Motor neuron (in vitro differentiated cells): ENCODE results near the gene SEMA3E. TPM values are rescaled to one million over a fixed set of nuclear protein-coding genes. Genes with fewer than 3 reads are reported as not detected.
A peak's percentile ranks its signal among the peaks of the same experiment; 100 is the strongest.
"Not testable (repeated sequence)": the region's sequence is repeated elsewhere in the genome, so short reads cannot be mapped to it uniquely, and the experiment has no call there.

Experiments used
- ATAC-seq, 8 experiments: fragments of 200-7000 bp; cut with Tn5 transposase; replicated peaks in 6 of 8; 2 replicates each; pipeline ENCODE4 v1.8.0; 2021; ENCODE audit warnings: mild to moderate bottlenecking in 8 of 8, moderate library complexity in 8 of 8
- H3K27ac ChIP-seq, 2 donors: fragments of 250-450 bp; sonication (Bioruptor Pico); 2 replicates each; pipeline ENCODE4 v1.9.0; 2021; ENCODE audit warnings: antibody characterized with exemption in 2 of 2, mild to moderate bottlenecking in 2 of 2, moderate library complexity in 1 of 2
- H3K4me1 ChIP-seq, 2 donors: fragments of 250-450 bp; sonication (Bioruptor Pico); replicated peaks in 1 of 2; 2 replicates each; pipeline ENCODE4 v1.6.1; 2021; ENCODE audit warnings: antibody characterized with exemption in 2 of 2, mild to moderate bottlenecking in 2 of 2, moderate library complexity in 1 of 2
- H3K4me3 ChIP-seq, 5 donors: fragments of 250-450 bp; sonication (Bioruptor Pico); 2 replicates each; pipeline ENCODE4 v1.9.0; 2021; ENCODE audit warnings: antibody characterized with exemption in 5 of 5, mild to moderate bottlenecking in 5 of 5, moderate library complexity in 4 of 5
- WGBS, 10 experiments: fragments of 450-650 bp; shearing (Covaris generic); methylation state at CpG; one replicate each; pipeline ENCODE4 v1.0.0; 2022; 5-methylcytosine and 5-hydroxymethylcytosine counted together
- in situ Hi-C, 9 experiments: fragments of 400-800 bp; cut with MboI; loops; one replicate each; pipeline ENCODE4 v1.15.0; 2021; ENCODE audit warnings: low sequenced_read_pairs in 9 of 9, low pct_unique_long_range_greater_than_20kb in 2 of 9; ENCODE audit not compliant: unreplicated experiment in 9 of 9
- total RNA-seq, 8 experiments: library from RNA; unstranded; fragments of 300-600 nt; gene quantifications; 2 replicates each; pipeline versions ENCODE4 v1.2.3 to v1.2.4, GENCODE V29; 2022

The SEMA3E gene
- total RNA-seq, 8 experiments from 2014 or later, result 1.2 to 14.1 (median 7.0) TPM

DNA sequence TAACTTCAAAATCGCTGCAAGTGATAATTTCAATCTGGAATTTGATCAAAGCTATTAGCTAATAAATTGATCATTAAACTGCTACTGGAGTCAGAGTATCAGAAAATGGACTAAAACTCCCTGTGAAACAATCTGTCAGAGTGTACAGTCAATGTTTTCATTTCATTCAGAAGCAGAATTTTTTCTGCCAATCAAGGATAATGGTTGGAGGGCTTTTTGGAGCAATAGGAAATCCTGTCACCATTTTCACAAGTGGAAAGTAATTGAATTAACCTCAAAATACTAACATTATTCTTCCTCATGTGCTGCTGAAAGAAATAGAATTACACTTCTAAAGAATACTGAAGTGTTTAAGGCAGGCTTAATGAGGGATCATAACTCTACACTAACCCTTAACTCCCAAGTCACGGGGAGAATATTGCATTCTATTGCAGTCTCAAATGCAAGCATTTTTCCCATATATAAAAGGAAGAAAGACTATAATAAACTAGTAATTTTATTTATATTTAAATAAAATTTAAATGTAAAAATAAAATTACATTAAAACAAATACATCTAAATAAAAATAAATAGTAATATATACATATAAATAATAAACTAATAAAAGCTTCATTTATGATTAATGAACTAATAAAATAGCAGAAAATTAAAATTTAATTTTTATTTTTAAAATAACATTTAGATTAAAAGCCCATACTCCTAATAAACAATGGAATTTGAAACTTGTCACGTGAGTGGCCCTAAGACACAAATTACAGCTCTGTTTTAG, 67.1 kb downstream of the SEMA3E start:
- in situ Hi-C loops, result no loop called here
- WGBS, 10 experiments, result 53 to 100% (median 87%) methylated on average over 2 to 3 of the region's 3 CpGs; no CpG with 5 or more reads in 1 of the 10 experiments
- H3K4me3 ChIP-seq, result no peak overlapping the region
- H3K4me1 ChIP-seq, result no peaks in the 10 kb centered on the region
- no peak for ATAC-seq
- H3K27ac ChIP-seq, result no peak overlapping the region

DNA sequence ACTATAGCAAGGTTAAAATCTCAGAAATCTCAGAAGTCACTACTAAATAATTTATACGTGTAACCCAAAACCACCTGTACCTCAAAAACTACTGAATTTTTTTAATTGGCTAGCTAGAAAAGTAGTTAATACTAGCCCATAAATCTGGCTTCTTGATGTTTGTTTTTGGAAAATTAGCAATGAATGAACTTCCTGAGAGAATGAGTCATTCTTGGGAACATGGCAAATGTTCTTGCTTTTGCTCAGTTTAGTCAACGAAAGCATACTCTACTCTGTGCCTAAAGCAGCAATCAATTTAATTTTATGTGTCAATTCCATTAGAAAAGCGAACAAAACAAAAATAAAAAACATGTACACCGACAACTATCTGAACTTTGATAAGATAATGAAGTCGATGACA, 69.2 kb downstream of the SEMA3E start:
- in situ Hi-C loops, result no loop called here
- Histone ChIP-seq H3K4me3 (no peak overlapping the region), H3K4me1 (no peaks in the 10 kb centered on the region), H3K27ac (no peak overlapping the region)
- ATAC-seq, result no peak
- 31 to 93% (median 83%) methylated on average over 2 to 5 of the region's 5 CpGs for WGBS, 10 experiments

DNA sequence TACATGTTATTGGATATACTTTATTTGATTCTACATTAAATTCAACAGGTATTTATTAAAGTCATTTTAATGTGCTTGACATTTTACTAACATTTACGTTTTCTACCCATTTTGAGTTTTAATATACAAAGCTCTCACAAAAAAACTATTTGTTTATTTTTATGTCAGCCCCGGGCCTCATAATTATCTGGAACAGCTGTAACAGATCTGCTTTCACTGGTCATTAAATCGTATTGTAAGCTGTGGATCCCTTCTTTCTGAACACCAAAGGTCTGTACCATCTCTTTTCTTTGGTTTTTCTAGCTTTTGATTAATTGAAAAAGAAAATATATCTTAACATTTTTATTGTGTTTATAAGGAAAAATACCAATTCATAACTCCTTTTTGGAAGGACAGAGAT, 73.5 kb downstream of the SEMA3E start:
- WGBS, 10 experiments, result 13 to 88% (median 72%) methylated on average over 2 to 3 of the region's 3 CpGs
- in situ Hi-C loops, result no loop called here
- no peaks in the 10 kb centered on the region for H3K4me1 ChIP-seq
- H3K27ac ChIP-seq, result no peak overlapping the region
- no peak overlapping the region for H3K4me3 ChIP-seq
- ATAC-seq, result no peak

DNA sequence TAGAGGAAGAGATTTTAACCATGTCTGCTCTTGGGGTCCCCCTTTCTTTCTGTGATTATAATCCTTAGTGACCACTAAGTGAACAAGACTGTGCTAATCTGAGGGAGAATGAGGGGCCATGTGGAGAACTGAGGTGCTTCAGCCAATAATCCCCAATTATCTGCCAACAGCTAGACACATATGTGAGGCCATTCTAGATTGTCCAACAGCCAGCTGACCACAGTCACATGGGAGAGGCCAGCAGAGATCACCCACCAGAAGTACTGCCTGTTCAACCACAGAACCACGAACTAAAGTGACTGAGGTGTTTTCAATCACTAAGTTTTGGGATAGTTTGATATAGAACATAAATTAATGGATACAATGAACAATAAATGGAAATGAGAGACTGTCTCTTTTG, 74.3 kb downstream of the SEMA3E start:
- H3K4me1 ChIP-seq, result no peaks in the 10 kb centered on the region
- WGBS, 10 experiments, result 0 to 100% (median 100%) methylated on average over 1 of the region's 1 CpG; no CpG with 5 or more reads in 3 of the 10 experiments
- H3K27ac ChIP-seq, result no peak overlapping the region
- ATAC-seq, result no peak
- in situ Hi-C loops, result no loop called here
- H3K4me3 ChIP-seq, result no peak overlapping the region

DNA sequence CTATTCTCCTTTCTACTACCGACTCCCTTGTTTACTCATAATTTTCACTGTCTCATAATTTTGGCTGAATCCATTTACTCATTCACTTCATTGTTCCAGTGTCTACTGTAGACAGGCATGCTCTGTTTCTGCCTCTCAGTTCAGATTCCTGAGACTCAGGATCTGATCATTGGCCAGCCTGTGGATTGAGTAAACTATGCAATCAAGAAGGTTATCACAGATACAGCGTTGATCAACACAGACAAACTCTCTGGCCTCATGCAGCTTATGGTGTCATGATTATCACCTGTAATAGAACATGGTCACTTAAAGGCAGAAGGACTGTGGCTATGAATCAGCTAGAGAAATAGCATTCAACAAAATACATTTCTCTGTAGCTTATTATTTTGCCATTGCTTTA, 86.0 kb downstream of the SEMA3E start:
- Histone ChIP-seq H3K4me3 (no peak overlapping the region), H3K4me1 (no peaks in the 10 kb centered on the region), H3K27ac (no peak overlapping the region)
- 0 to 100% (median 95%) methylated on average over 1 to 2 of the region's 2 CpGs; no CpG with 5 or more reads in 1 of the 10 experiments for WGBS, 10 experiments
- in situ Hi-C loops, result no loop called here
- ATAC-seq, result no peak

DNA sequence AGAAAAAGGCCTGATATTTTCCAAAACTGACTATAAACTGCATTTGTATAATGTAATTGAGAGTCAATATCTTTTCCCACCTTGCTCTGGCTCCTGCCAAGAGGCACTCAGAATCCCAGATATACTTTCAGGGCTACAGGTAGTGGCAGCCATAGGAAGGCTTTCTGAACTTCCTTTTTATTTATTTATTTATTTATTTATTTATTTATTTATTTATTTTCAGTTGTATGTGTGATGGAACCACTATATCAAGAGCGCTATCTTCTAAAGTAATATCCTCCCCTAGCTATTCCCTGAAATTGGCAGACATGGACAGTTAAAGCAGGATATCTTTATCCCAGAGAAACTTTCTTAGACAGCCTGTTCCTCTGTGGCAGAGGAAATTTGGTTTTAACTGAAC, 86.7 kb downstream of the SEMA3E start:
- ATAC-seq, result no peak
- Histone ChIP-seq H3K4me3 (no peak overlapping the region), H3K27ac (no peak overlapping the region), H3K4me1 (no peaks in the 10 kb centered on the region)
- WGBS, 10 experiments, result 33 to 100% (median 100%) methylated on average over 1 of the region's 1 CpG; no CpG with 5 or more reads in 2 of the 10 experiments
- in situ Hi-C loops, result no loop called here

DNA sequence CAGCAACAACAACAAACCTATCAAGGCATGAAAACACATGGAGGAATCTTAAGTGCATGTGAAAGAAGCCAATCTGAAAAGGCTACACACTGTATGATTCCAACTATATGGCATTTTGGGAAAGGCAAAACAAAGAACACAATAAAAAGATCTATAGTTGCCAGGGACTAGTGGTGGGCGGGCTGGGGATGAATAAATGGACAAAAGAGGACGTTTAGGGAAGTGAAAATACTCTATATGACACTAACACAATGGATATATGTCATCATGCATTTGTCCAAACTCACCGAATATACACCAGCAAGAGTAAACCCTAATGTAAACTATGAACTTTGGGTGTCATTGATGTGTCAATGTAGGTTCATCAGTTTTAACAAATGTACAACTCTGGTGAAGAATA, 89.1 kb downstream of the SEMA3E start:
- Histone ChIP-seq H3K4me1 (no peaks in the 10 kb centered on the region), H3K27ac (no peak overlapping the region), H3K4me3 (no peak overlapping the region)
- no peak for ATAC-seq
- in situ Hi-C loops, result no loop called here
- 22 to 100% (median 63%) methylated on average over 1 to 3 of the region's 3 CpGs; no CpG with 5 or more reads in 3 of the 10 experiments for WGBS, 10 experiments

DNA sequence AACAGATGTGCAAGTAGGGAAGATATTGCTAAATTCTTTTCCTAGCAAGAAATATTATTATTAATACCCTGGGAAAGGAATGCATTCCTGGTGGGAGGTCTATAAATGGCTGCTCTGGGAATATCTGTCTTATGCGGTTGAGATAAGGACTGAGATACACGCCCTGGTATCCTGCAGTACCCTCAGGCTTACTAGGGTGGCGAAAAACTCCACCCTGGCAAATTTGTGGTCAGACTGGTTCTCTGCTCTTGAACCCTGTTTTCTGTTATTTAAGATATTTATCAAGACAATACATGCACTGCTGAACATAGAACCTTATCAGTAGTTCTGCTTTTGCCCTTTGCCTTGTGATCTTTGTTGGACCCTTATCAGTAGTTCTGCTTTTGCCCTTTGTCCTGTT, 96.4 kb downstream of the SEMA3E start:
- H3K4me1 ChIP-seq, H3K27ac ChIP-seq, ATAC-seq, in situ Hi-C loops, H3K4me3 ChIP-seq: not testable (repeated sequence)
- WGBS, 10 experiments, result 0 to 100% (median 61%) methylated on average over 1 to 3 of the region's 3 CpGs; no CpG with 5 or more reads in 6 of the 10 experiments

DNA sequence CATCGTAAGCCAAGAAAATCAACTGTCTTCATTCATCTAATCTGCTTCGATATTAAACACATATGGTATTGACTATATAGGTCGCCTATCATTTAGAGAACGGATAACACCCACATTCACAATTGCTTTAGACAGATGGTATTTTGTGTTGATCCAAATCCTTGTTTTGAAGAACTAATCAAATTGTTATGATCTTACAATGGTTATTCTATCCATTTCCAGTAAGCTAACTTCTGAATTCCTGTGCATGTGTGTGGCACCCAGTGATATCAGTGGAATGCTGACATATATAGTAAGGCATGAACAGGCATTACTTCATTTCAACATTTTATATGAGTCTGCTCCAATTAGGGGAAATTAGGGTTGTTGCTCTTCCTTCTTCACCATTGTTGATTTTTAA, 98.8 kb downstream of the SEMA3E start:
- Histone ChIP-seq H3K4me3 (no peak overlapping the region), H3K4me1 (no peaks in the 10 kb centered on the region), H3K27ac (no peak overlapping the region)
- no peak for ATAC-seq
- in situ Hi-C loops, result no loop called here
- 36 to 100% (median 91%) methylated on average over 1 to 4 of the region's 4 CpGs; no CpG with 5 or more reads in 1 of the 10 experiments for WGBS, 10 experiments

DNA sequence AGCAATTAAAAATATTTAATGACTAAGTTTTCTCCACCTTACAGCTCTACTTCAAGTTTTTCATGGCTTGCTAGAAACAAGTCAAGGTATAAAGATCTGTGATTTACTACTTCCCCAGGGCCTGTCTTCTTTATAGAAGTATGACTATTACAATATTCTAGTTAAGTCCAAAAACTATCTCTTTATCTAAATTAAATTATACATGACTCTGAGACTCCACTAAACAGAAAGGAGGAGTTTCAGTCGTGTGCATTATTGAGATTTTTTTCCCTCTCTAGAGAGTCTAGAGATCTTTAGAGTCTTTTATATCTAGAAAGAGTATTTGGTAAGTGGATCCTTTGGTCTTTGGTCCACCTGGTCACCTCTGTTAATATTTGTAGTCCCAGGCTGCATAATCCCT, 100.7 kb downstream of the SEMA3E start:
- WGBS, 10 experiments, result 0 to 88% (median 63%) methylated on average over 1 of the region's 1 CpG; no CpG with 5 or more reads in 3 of the 10 experiments
- H3K27ac ChIP-seq, result no peak overlapping the region
- no peak overlapping the region for H3K4me3 ChIP-seq
- in situ Hi-C loops, result no loop called here
- ATAC-seq, result no peak
- no peaks in the 10 kb centered on the region for H3K4me1 ChIP-seq

DNA sequence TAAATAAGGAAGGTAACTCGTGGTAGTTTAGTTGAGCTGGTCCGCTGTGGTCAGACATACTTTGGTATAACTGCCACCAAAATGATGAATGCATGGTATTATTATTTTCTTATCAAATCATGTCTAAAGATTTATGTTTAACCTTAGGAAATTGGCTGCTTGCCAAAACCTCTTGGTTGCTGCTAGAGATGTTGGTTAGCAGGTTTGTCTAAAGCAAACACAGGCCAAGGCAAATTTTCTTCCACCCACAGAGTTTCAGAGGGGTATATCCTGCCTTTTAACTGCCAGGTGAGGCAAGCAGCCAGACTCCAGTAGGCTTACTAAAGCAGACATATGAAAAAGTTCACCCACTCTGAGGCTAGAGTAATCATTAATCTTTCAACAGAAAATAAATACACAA, 101.4 kb downstream of the SEMA3E start:
- no peaks in the 10 kb centered on the region for H3K4me1 ChIP-seq
- H3K4me3 ChIP-seq, result no peak overlapping the region
- WGBS, 10 experiments, result 60 to 100% (median 91%) methylated on average over 1 to 2 of the region's 2 CpGs; no CpG with 5 or more reads in 4 of the 10 experiments
- in situ Hi-C loops, result no loop called here
- no peak overlapping the region for H3K27ac ChIP-seq
- peak in 1 of 8 experiments; percentile 27 for ATAC-seq

DNA sequence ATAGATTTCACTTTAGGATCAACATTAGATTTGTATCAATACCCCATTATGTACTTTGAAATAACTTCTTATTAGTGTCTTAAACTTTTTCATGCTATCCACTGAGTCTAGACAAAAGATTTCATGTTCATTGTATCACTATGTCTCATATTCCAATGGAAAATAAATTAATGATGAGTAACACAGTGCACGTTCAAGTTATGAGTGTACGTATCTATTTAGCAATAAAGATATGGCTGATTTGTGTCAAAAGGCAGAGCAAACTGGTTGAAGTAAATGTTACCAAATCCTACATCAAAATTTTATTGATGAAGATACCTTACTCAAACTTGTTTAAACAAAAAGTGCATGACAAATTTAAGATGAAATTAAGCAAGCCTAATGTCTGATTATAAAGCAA, 102.4 kb downstream of the SEMA3E start:
- Histone ChIP-seq H3K4me1 (no peaks in the 10 kb centered on the region), H3K4me3 (no peak overlapping the region), H3K27ac (no peak overlapping the region)
- no peak for ATAC-seq
- 0 to 100% (median 80%) methylated on average over 1 to 2 of the region's 2 CpGs; no CpG with 5 or more reads in 1 of the 10 experiments for WGBS, 10 experiments
- in situ Hi-C loops, result no loop called here

DNA sequence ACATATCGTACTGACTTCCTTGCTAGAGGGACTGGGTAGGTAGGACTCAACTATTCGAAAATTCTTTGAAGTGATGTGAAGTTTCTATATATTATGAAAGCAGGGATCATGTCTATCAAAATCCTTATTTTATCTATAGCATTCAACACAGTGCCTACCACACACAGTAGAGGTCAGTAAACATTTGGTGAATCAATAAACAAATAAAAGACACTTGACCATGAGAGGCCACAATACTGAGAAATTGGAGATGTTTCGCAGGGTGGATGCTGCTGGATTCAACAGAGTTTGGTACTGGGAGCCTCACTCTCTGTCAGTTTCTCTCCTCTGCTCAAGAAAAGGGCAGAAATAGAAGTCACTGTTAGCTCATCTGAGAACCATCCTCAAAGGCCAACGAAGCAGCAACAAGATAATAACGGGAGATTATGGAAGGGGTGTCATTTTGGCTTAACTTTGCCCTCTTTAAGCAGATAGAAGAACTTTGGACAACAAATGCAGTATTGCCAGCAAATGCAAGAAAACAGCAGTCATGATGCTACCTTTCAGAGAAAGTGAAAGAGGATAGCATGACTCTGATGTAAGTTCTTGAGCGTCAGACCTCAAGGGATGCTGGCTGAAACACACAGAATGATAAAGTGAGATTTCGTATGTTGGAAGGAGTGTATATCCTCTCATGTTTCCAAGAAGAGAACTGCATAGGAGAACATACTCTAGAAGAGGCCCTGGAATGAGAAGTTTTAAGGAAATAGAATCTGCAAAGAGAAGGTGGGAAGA, 107.6 kb downstream of the SEMA3E start:
- ATAC-seq, result no peak
- no peaks in the 10 kb centered on the region for H3K4me1 ChIP-seq
- in situ Hi-C loops, result no loop called here
- WGBS, 10 experiments, result 66 to 97% (median 90%) methylated on average over 1 to 6 of the region's 7 CpGs
- H3K27ac ChIP-seq, result no peak overlapping the region
- H3K4me3 ChIP-seq, result no peak overlapping the region
